ENCODE measurements around the gene FBXW7.
"Not testable (repeated sequence)": the region's sequence is repeated elsewhere in the genome, so short reads cannot be mapped to it uniquely, and the experiment has no call there.

Gene FBXW7

GRCh38 chr4:152544533-152544932 lies 8.6 kb upstream of the FBXW7 start:
- not testable (repeated sequence) for DNase-seq (ENCODE audit: low read depth, low spot score)

GRCh38 chr4:152540941-152541340 lies 5.0 kb upstream of the FBXW7 start:
- no peak for DNase-seq (ENCODE audit: low read depth, low spot score)

- DNase-seq (ENCODE audit: low read depth, low spot score) = no peak
These were observed 4.4 kb upstream of the FBXW7 start for GRCh38 chr4:152540293-152540674.

- DNase-seq (ENCODE audit: low read depth, low spot score) = no peak
These were observed 3.8 kb upstream of the FBXW7 start for GRCh38 chr4:152539556-152540292.

- no peak for DNase-seq (ENCODE audit: low read depth, low spot score)
These were observed 2.0 kb upstream of the FBXW7 start for GRCh38 chr4:152537881-152538280.

GRCh38 chr4:152536545-152537182 lies 772 bp upstream of the FBXW7 start:
- no peak for DNase-seq (ENCODE audit: low read depth, low spot score)

- no peak for DNase-seq (ENCODE audit: low read depth, low spot score)
These were observed 461 bp downstream of the FBXW7 start for GRCh38 chr4:152535360-152535902.

GRCh38 chr4:152534541-152535359 lies 1.1 kb downstream of the FBXW7 start:
- no peak for DNase-seq (ENCODE audit: low read depth, low spot score)

- DNase-seq (ENCODE audit: low read depth, low spot score) = no peak
These were observed 4.4 kb downstream of the FBXW7 start for GRCh38 chr4:152531479-152531878.

GRCh38 chr4:152530600-152530999 lies 5.3 kb downstream of the FBXW7 start:
- DNase-seq (ENCODE audit: low read depth, low spot score) = no peak

GRCh38 chr4:152529880-152530279 lies 6.0 kb downstream of the FBXW7 start:
- DNase-seq (ENCODE audit: low read depth, low spot score) = no peak

GRCh38 chr4:152528060-152528459 lies 7.8 kb downstream of the FBXW7 start:
- DNase-seq (ENCODE audit: low read depth, low spot score) = no peak

- DNase-seq (ENCODE audit: low read depth, low spot score) = no peak
These were observed 10.0 kb downstream of the FBXW7 start for GRCh38 chr4:152525878-152526277.

GRCh38 chr4:152524427-152524826 lies 11.5 kb downstream of the FBXW7 start:
- DNase-seq (ENCODE audit: low read depth, low spot score) = no peak

- DNase-seq (ENCODE audit: low read depth, low spot score) = no peak
These were observed 12.2 kb downstream of the FBXW7 start for GRCh38 chr4:152523731-152524130.

- DNase-seq (ENCODE audit: low read depth, low spot score) = no peak
These were observed 13.1 kb downstream of the FBXW7 start for GRCh38 chr4:152522754-152523153.

- DNase-seq (ENCODE audit: low read depth, low spot score) = no peak
These were observed 13.6 kb downstream of the FBXW7 start for GRCh38 chr4:152522245-152522644.

GRCh38 chr4:152516156-152516555 lies 19.7 kb downstream of the FBXW7 start:
- no peak for DNase-seq (ENCODE audit: low read depth, low spot score)

GRCh38 chr4:152515678-152516077 lies 20.2 kb downstream of the FBXW7 start:
- DNase-seq (ENCODE audit: low read depth, low spot score) = no peak

- DNase-seq (ENCODE audit: low read depth, low spot score) = no peak
These were observed 21.5 kb downstream of the FBXW7 start for GRCh38 chr4:152514356-152514755.

- DNase-seq (ENCODE audit: low read depth, low spot score) = no peak
These were observed 22.8 kb downstream of the FBXW7 start for GRCh38 chr4:152513078-152513477.

GRCh38 chr4:152512483-152512882 lies 23.4 kb downstream of the FBXW7 start:
- no peak for DNase-seq (ENCODE audit: low read depth, low spot score)

All from activated naive CD8-positive, alpha-beta T cell treated with anti-CD3 and anti-CD28 coated beads, Interleukin-2, amount 50 U/mL, for 16 hours (primary cell).